Sigmoid colon (tissue), 7 donors: ENCODE measurements around the gene IFITM2. TPM values are rescaled to one million over a fixed set of nuclear protein-coding genes. Genes with fewer than 3 reads are reported as not detected.
A peak's percentile ranks its signal among the peaks of the same experiment; 100 is the strongest.

Experiments used
- DNase-seq: peaks from one replicate; pipeline ENCODE4 v3.0.0-alpha.2; 2019
- H3K27ac ChIP-seq, 4 donors: fragments of 200-600 bp; sonication (generic); one replicate each; pipeline ENCODE4 v1.5.1; 2016 to 2019; ENCODE audit warnings: mild to moderate bottlenecking in 1 of 4
- H3K27me3 ChIP-seq, 3 donors: fragments of 200-600 bp; sonication (generic); one replicate each; pipeline ENCODE4 v1.5.1; 2019; ENCODE audit warnings: mild to moderate bottlenecking in 1 of 3
- H3K36me3 ChIP-seq, 4 donors: fragments of 200-600 bp; sonication (generic); one replicate each; pipeline ENCODE4 v1.5.1; 2016 to 2019
- H3K4me1 ChIP-seq, 4 donors: fragments of 200-600 bp; sonication (generic); one replicate each; pipeline ENCODE4 v1.5.1; 2017 to 2019
- H3K4me3 ChIP-seq, 4 donors: fragments of 200-600 bp; sonication (generic); one replicate each; pipeline ENCODE4 v1.5.1; 2017 to 2019; ENCODE audit warnings: mild to moderate bottlenecking in 2 of 4, moderate library complexity in 1 of 4
- H3K9me3 ChIP-seq, 4 donors: fragments of 200-600 bp in 3 of 4; sonication (generic) in 3 of 4; one replicate each; pipeline versions ENCODE4 v1.5.1 to v1.6.1; 2013 to 2019
- EP300 ChIP-seq, 4 donors: sonication (generic); formaldehyde crosslinking; IDR thresholded peaks; one replicate each; pipeline ENCODE4 v1.6.1; 2017; ENCODE audit warnings: antibody characterized with exemption in 4 of 4
- POLR2A ChIP-seq, 2 donors: fragments of 450-650 bp; IDR thresholded peaks; one replicate each; pipeline ENCODE4 v1.6.1; 2016; ENCODE audit warnings: antibody characterized with exemption in 2 of 2, mild to moderate bottlenecking in 2 of 2, moderate library complexity in 2 of 2
- POLR2AphosphoS5 ChIP-seq, 4 donors: sonication (generic); formaldehyde crosslinking; IDR thresholded peaks; one replicate each; pipeline ENCODE4 v1.6.1; 2017; ENCODE audit warnings: antibody characterized with exemption in 4 of 4
- WGBS, 2 donors: extraction: QIAGEN DNeasy Blood & Tissue Kit; methylation state at CpG; one replicate each; pipeline ENCODE4 v1.1.7; 2013; 5-methylcytosine and 5-hydroxymethylcytosine counted together
- intact Hi-C: fragments of 100-400 bp; cut with DNase I; formaldehyde crosslinking; loops from one replicate; pipeline ENCODE4 v1.15.1; 2023
- polyA plus RNA-seq, 3 donors: library from polyadenylated mRNA; stranded (reverse); fragments of 200-250 nt; gene quantifications; one replicate each; pipeline ENCODE4 v1.2.3, GENCODE V29; 2013
- total RNA-seq, 4 donors: library from RNA; depleted of rRNA; stranded (reverse); fragments of >200 nt; gene quantifications; one replicate each; pipeline ENCODE4 v1.1.0, GENCODE V29; 2016
- TF ChIP-seq, protein P1 (sequence below), 4 experiments: fragments of 450-650 bp in 3 of 4; fragments of 200-600 bp in 1 of 4; IDR thresholded peaks; one replicate each; pipeline ENCODE4 v1.5.1; 2016 to 2019; ENCODE audit warnings: antibody characterized with exemption in 4 of 4, mild to moderate bottlenecking in 3 of 4, moderate library complexity in 2 of 4
- donor health status: healthy with polysubstance abuse.
- donor health status: Bipolar disorder and iron deficiency.
- donor health status: healthy.

Gene IFITM2
- total and polyA plus RNA-seq, 7 donors: 73.3 to 461 (median 161) TPM

DNA sequence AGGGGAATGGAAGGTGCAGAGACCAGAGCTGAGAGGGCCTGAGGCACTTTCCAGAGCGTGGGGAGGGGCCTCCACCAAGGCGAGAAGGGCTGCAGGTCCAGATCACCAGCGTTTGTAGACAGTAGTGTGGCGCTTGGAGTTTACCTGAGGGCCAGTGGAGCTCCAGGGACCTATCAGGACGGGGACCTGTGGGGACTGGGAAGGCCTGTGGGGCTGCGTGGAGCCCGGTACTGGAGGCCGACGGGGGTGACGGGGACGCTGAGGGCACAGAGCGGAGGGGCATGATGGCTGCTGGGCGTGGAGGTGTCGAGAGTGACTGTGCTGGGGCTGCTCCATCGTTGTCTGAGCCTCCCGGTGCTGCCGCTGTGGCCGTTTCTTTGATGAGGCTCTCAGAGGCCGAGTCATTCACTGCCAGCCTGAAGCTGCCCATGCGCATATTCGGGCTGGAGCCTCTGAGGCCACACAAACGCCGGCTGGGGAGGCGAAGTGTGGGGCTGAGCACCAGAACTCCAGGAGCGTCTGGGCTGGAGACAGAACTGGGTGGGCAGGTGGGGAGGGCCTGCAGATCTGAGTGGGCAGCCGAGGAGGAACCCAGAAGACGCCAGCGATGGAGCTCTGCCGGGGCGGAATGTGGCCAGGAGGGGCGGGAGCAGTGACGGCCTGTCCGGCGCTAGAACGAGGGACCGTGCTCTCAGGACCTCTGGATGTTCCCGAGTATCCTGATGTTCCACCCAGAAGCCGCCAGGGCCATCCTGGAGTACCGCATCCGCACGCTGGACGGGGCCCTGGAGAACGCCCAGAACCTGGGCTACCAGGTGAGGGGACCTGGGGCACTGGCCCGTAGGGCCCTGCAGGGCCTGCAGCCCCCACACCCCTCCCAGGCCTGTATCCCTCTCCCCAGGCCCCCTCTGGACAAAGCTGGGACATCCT, 16.1 kb upstream of the IFITM2 start:
- H3K27me3 ChIP-seq: peaks cover 0 to 31% (median 0%) of the 10 kb centered on the region in 3 donors
- peaks cover 0 to 21% (median 17%) of the 10 kb centered on the region in 4 donors for H3K4me1 ChIP-seq
- H3K27ac ChIP-seq: no peak overlapping the region
- TF ChIP-seq POLR2AphosphoS5 (IDR thresholded peaks at IDR 0.05) (no peak), EP300 (IDR thresholded peaks at IDR 0.05) (no peak), POLR2A (IDR thresholded peaks at IDR 0.05) (no peak)
- TF ChIP-seq, protein P1, sequence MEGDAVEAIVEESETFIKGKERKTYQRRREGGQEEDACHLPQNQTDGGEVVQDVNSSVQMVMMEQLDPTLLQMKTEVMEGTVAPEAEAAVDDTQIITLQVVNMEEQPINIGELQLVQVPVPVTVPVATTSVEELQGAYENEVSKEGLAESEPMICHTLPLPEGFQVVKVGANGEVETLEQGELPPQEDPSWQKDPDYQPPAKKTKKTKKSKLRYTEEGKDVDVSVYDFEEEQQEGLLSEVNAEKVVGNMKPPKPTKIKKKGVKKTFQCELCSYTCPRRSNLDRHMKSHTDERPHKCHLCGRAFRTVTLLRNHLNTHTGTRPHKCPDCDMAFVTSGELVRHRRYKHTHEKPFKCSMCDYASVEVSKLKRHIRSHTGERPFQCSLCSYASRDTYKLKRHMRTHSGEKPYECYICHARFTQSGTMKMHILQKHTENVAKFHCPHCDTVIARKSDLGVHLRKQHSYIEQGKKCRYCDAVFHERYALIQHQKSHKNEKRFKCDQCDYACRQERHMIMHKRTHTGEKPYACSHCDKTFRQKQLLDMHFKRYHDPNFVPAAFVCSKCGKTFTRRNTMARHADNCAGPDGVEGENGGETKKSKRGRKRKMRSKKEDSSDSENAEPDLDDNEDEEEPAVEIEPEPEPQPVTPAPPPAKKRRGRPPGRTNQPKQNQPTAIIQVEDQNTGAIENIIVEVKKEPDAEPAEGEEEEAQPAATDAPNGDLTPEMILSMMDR (IDR thresholded peaks at IDR 0.05): no peak
- intact Hi-C loops: no loop called here
- peak; percentile 64 for DNase-seq
- peaks cover 0 to 14% (median 0%) of the 10 kb centered on the region in 4 donors for H3K36me3 ChIP-seq
- 93 to 94% methylated on average over 44 of the region's 44 CpGs for WGBS, 2 donors
- no peaks in the 10 kb centered on the region for H3K9me3 ChIP-seq
- no peak overlapping the region for H3K4me3 ChIP-seq

DNA sequence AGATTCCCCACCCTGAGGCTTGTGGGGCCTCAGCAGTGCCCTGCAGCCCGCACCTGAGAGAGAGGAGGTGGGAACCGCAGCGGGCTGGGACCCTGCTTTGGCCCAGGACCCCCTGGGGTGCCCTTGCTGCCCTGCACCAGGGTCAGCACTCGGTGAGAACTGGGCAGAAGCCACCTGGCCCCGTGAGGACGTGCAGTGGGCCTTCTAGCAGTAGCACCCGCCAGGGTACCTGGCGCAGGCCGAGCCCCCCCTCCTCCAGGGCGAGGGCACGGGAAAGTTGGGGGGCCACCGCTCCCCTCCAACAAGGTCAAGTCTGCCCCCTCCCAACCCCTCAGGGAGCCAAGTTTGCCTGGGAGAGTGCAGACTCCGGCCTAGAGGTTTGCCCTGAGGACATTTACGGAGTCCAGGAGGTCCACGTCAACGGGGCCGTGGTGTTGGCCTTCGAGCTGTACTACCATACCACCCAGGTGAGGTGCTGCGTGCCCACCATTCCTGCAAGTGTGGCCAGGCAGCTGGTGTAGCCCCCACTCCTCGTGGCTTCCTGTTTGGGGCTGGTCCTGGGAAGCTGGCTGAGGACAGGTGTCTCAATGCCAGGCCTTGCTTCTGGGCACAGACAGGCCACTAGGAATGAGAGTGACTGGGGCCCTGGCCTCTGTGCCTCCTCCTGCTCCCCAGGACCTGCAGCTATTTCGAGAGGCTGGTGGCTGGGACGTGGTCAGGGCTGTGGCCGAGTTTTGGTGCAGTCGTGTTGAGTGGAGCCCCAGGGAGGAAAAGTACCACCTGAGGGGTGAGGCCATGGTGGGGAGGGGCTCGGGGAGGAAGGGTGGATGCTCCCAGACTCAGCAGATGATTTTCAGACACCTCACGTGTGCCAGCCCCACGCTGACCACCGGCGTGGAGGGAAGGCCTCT, 15.2 kb upstream of the IFITM2 start:
- WGBS, 2 donors: 91 to 93% methylated on average over 29 of the region's 29 CpGs
- Histone ChIP-seq H3K27ac (no peak overlapping the region), H3K36me3 (peaks cover 0 to 14% (median 0%) of the 10 kb centered on the region in 4 donors), H3K27me3 (peaks cover 0 to 32% (median 0%) of the 10 kb centered on the region in 3 donors), H3K4me3 (no peak overlapping the region), H3K9me3 (no peaks in the 10 kb centered on the region), H3K4me1 (peaks cover 0 to 21% (median 17%) of the 10 kb centered on the region in 4 donors)
- TF ChIP-seq EP300 (IDR thresholded peaks at IDR 0.05) (no peak), POLR2A (IDR thresholded peaks at IDR 0.05) (no peak), POLR2AphosphoS5 (IDR thresholded peaks at IDR 0.05) (no peak)
- TF ChIP-seq, protein P1 (IDR thresholded peaks at IDR 0.05): no peak
- DNase-seq: peak; percentile 60
- intact Hi-C loops: no loop called here

DNA sequence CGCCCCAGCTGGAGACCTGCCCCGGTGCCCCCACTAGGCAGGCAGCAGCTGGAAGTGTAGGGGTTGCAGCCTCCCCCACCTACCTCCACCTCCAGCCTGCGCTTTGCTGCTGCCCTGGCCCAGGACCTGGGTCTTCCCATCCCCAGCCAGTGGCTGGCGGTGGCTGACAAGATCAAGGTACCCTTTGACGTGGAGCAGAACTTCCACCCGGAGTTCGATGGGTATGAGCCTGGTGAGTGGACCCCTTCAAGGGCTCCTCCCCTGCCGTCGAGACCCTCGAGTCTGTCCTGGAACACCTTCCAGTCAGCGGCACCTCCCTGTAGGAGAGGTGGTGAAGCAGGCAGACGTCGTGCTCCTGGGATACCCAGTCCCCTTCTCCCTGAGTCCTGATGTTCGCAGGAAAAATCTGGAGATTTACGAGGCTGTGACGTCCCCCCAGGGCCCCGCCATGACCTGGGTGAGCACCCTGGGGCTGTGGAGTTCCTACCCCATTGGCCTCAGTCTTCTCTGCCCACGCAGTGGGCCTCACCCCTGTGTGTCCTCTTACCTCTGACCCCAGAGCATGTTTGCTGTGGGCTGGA, 14.3 kb upstream of the IFITM2 start:
- H3K4me1 ChIP-seq: peaks cover 0 to 14% (median 11%) of the 10 kb centered on the region in 4 donors
- peaks cover 0 to 14% (median 0%) of the 10 kb centered on the region in 4 donors for H3K36me3 ChIP-seq
- no peak overlapping the region for H3K27ac ChIP-seq
- peak; percentile 61 for DNase-seq
- H3K4me3 ChIP-seq: no peak overlapping the region
- H3K9me3 ChIP-seq: no peaks in the 10 kb centered on the region
- H3K27me3 ChIP-seq: peaks cover 4 to 31% (median 7%) of the 10 kb centered on the region in 3 donors
- 89% methylated on average over 18 of the region's 18 CpGs for WGBS, 2 donors
- intact Hi-C loops: no loop called here
- TF ChIP-seq POLR2A (IDR thresholded peaks at IDR 0.05) (no peak), EP300 (IDR thresholded peaks at IDR 0.05) (no peak), POLR2AphosphoS5 (IDR thresholded peaks at IDR 0.05) (no peak)
- TF ChIP-seq, protein P1 (IDR thresholded peaks at IDR 0.05): no peak

DNA sequence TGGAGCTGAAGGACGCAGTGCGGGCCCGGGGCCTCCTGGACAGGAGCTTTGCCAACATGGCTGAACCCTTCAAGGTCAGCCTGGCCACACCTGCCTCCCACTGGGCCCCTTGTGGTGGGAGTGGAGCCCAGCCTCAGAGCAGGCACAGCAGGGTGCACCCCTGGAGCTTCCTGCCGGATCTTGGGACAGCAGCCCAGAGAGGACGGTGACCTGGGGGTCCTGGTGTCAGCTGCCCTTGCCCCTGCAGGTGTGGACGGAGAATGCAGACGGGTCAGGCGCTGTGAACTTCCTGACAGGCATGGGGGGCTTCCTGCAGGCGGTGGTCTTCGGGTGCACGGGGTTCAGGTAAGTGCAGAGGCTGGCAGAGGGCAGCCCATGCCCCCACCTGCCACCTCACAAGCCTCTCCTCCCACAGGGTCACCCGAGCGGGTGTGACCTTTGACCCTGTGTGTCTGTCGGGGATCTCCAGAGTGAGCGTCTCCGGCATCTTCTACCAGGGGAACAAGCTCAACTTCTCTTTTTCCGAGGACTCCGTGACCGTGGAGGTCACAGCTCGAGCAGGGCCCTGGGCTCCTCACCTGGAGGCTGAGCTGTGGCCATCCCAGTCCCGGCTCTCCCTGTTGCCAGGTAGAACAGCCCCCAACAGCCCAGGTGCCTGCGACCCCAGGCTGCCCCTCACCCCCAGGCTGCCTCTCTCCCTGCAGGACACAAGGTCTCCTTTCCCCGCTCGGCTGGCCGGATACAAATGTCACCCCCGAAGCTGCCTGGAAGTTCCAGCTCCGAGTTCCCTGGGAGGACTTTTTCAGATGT, 13.6 kb upstream of the IFITM2 start:
- TF ChIP-seq, protein P1 (IDR thresholded peaks at IDR 0.05): no peak
- Histone ChIP-seq H3K4me1 (peaks cover 0 to 12% (median 8%) of the 10 kb centered on the region in 4 donors), H3K4me3 (no peak overlapping the region), H3K36me3 (peaks cover 0 to 14% (median 0%) of the 10 kb centered on the region in 4 donors), H3K27me3 (peaks cover 11 to 35% (median 14%) of the 10 kb centered on the region in 3 donors), H3K27ac (no peak overlapping the region), H3K9me3 (no peaks in the 10 kb centered on the region)
- intact Hi-C loops: no loop called here
- WGBS, 2 donors: 91 to 92% methylated on average over 27 of the region's 27 CpGs
- peak; percentile 48 for DNase-seq
